H9 (cell line): ENCODE data around the gene BIN1. TPM values are rescaled to one million over a fixed set of nuclear protein-coding genes. Genes with fewer than 3 reads are reported as not detected.

Source experiments
- DNase-seq: peaks from one replicate; pipeline ENCODE4 v3.0.0-alpha.2; 2017
- H2AFZ ChIP-seq: one replicate; pipeline ENCODE4 v1.6.1; 2013; ENCODE audit warnings: mild to moderate bottlenecking, low read length, control low read depth, moderate library complexity
- H2AK5ac ChIP-seq: 2 replicates; pipeline ENCODE4 v1.6.1; 2013; ENCODE audit warnings: low read length, control low read depth, mixed read lengths; ENCODE audit not compliant: insufficient read length
- H2BK120ac ChIP-seq: one replicate; pipeline ENCODE4 v1.6.1; 2013; ENCODE audit warnings: low read depth, mild to moderate bottlenecking, low read length, control low read depth, inconsistent platforms; ENCODE audit not compliant: poor library complexity, severe bottlenecking
- H2BK12ac ChIP-seq: 2 replicates; pipeline ENCODE4 v1.6.1; 2013; ENCODE audit warnings: low read length, control low read depth, mixed read lengths, low read depth; ENCODE audit not compliant: insufficient read length
- H2BK15ac ChIP-seq: 2 replicates; pipeline ENCODE4 v1.6.1; 2013; ENCODE audit warnings: low read depth, low read length, control low read depth
- H2BK20ac ChIP-seq: one replicate; pipeline ENCODE4 v1.6.1; 2013; ENCODE audit warnings: low read depth, mild to moderate bottlenecking, low read length, control low read depth, inconsistent platforms; ENCODE audit not compliant: poor library complexity, severe bottlenecking
- H2BK5ac ChIP-seq: 2 replicates; pipeline ENCODE4 v1.6.1; 2013; ENCODE audit warnings: low read length, control low read depth, mixed read lengths; ENCODE audit not compliant: insufficient read length
- H3K14ac ChIP-seq: 2 replicates; pipeline ENCODE4 v1.6.1; 2013; ENCODE audit warnings: low read length, control low read depth; ENCODE audit not compliant: insufficient read depth
- H3K18ac ChIP-seq: 2 replicates; pipeline ENCODE4 v1.6.1; 2013; ENCODE audit warnings: low read depth, mild to moderate bottlenecking, mixed read lengths, low read length, control low read depth; ENCODE audit not compliant: insufficient read length
- H3K23ac ChIP-seq: 2 replicates; pipeline ENCODE4 v1.6.1; 2013; ENCODE audit warnings: low read length, control low read depth, mixed read lengths, low read depth; ENCODE audit not compliant: insufficient read length
- H3K23me2 ChIP-seq: 2 replicates; pipeline ENCODE4 v1.6.1; 2013; ENCODE audit warnings: low read depth, mild to moderate bottlenecking, mixed read lengths, low read length, control low read depth; ENCODE audit not compliant: insufficient read length, poor library complexity, severe bottlenecking
- H3K27ac ChIP-seq: 2 replicates; pipeline ENCODE4 v1.5.1; 2013; ENCODE audit warnings: low read length, control low read depth, mixed read lengths, low read depth; ENCODE audit not compliant: insufficient read length
- H3K27me3 ChIP-seq: 2 replicates; pipeline ENCODE4 v1.6.1; 2013; ENCODE audit warnings: low read length, control low read depth, inconsistent platforms; ENCODE audit not compliant: insufficient read depth
- H3K4ac ChIP-seq: 2 replicates; pipeline ENCODE4 v1.6.1; 2013; ENCODE audit warnings: low read depth, mild to moderate bottlenecking, control low read depth, inconsistent platforms, low read length, moderate library complexity
- H3K4me1 ChIP-seq: 2 replicates; pipeline ENCODE4 v1.6.1; 2013; ENCODE audit warnings: low read length, control low read depth, inconsistent platforms; ENCODE audit not compliant: insufficient read depth
- H3K4me2 ChIP-seq: 2 replicates; pipeline ENCODE4 v1.6.1; 2013; ENCODE audit warnings: low read length, control low read depth, mixed read lengths; ENCODE audit not compliant: insufficient read length, insufficient read depth
- H3K56ac ChIP-seq: 2 replicates; pipeline ENCODE4 v1.6.1; 2013; ENCODE audit warnings: low read depth, mild to moderate bottlenecking, mixed read lengths, low read length, control low read depth; ENCODE audit not compliant: insufficient read length
- H3K79me1 ChIP-seq: 2 replicates; pipeline ENCODE4 v1.6.1; 2013; ENCODE audit warnings: low read depth, mild to moderate bottlenecking, moderate library complexity, low read length, control low read depth, inconsistent platforms; ENCODE audit not compliant: insufficient read depth, poor library complexity, severe bottlenecking
- H3K79me2 ChIP-seq: 2 replicates; pipeline ENCODE4 v1.6.1; 2013; ENCODE audit warnings: low read length, control low read depth, inconsistent platforms; ENCODE audit not compliant: insufficient read depth
- H3K9ac ChIP-seq: 2 replicates; pipeline ENCODE4 v1.6.1; 2013; ENCODE audit warnings: low read length, control low read depth, mixed read lengths; ENCODE audit not compliant: insufficient read length; ENCODE audit errors: extremely low read depth
- H3K9me3 ChIP-seq: one replicate; pipeline ENCODE4 v1.6.1; 2013; ENCODE audit warnings: low read depth, low read length, inconsistent platforms; ENCODE audit not compliant: control insufficient read depth
- H3T11ph ChIP-seq: one replicate; pipeline ENCODE4 v1.6.1; 2013; ENCODE audit warnings: mild to moderate bottlenecking, low read length, control low read depth, inconsistent platforms
- H4K20me1 ChIP-seq: one replicate; pipeline ENCODE4 v1.6.1; 2013; ENCODE audit not compliant: control insufficient read depth, insufficient read length, insufficient read depth
- H4K5ac ChIP-seq: 2 replicates; pipeline ENCODE4 v1.6.1; 2013; ENCODE audit warnings: low read depth, mild to moderate bottlenecking, mixed read lengths, low read length, control low read depth; ENCODE audit not compliant: insufficient read length
- H4K8ac ChIP-seq: replicated peaks from 2 replicates; pipeline ENCODE4 v1.6.1; 2013; ENCODE audit warnings: low read length, control low read depth, mixed read lengths, low read depth; ENCODE audit not compliant: insufficient read length
- H4K91ac ChIP-seq: 2 replicates; pipeline ENCODE4 v1.6.1; 2013; ENCODE audit warnings: low read depth, mild to moderate bottlenecking, moderate library complexity, mixed read lengths, low read length, control low read depth; ENCODE audit not compliant: insufficient read length
- H3K27ac Mint-ChIP-seq, 3 experiments: 2 replicates in 2 of 3; 3 replicates in 1 of 3; pipeline ENCODE4 v1.8.0; 2020 to 2021; ENCODE audit warnings: mixed read lengths in 3 of 3, mild to moderate bottlenecking in 1 of 3, moderate library complexity in 1 of 3
- H3K27me3 Mint-ChIP-seq: 2 replicates; pipeline ENCODE4 v1.8.0; 2021; ENCODE audit warnings: low read depth, mild to moderate bottlenecking, moderate library complexity, mixed read lengths
- H3K36me3 Mint-ChIP-seq, 3 experiments: 2 replicates in 2 of 3; 3 replicates in 1 of 3; pipeline ENCODE4 v1.8.0; 2020 to 2021; ENCODE audit warnings: low read depth in 3 of 3, mixed read lengths in 3 of 3; ENCODE audit not compliant: insufficient read depth in 1 of 3
- H3K4me1 Mint-ChIP-seq, 2 experiments: 2 replicates each; pipeline ENCODE4 v1.8.0; 2020; ENCODE audit warnings: mixed read lengths in 2 of 2
- H3K4me3 Mint-ChIP-seq, 2 experiments: 2 replicates in 1 of 2; 3 replicates in 1 of 2; pipeline ENCODE4 v1.8.0; 2020 to 2021; ENCODE audit warnings: mild to moderate bottlenecking in 2 of 2, mixed read lengths in 2 of 2, moderate library complexity in 1 of 2
- H3K9me3 Mint-ChIP-seq, 2 experiments: 2 replicates in 1 of 2; 3 replicates in 1 of 2; pipeline ENCODE4 v1.8.0; 2020; ENCODE audit warnings: mild to moderate bottlenecking in 2 of 2, mixed read lengths in 2 of 2, moderate library complexity in 1 of 2
- WGBS: extraction: QIAGEN DNeasy Blood & Tissue Kit; methylation state at CpG from one replicate; pipeline ENCODE4 v1.1.7; 2013; ENCODE audit warnings: missing lambda C conversion rate, low lambda C conversion rate, mixed read lengths; ENCODE audit not compliant: insufficient read length; ENCODE audit errors: extremely low coverage; 5-methylcytosine and 5-hydroxymethylcytosine counted together
- total RNA-seq: library from RNA; stranded (reverse); gene quantifications from 2 replicates; pipeline ENCODE4 v1.2.1, GENCODE V29; 2021
- TF ChIP-seq, protein P1 (sequence below): fragments of 200-600 bp; sonication (generic); conservative IDR thresholded peaks from 3 replicates; pipeline ENCODE4 v1.8.0; 2021; ENCODE audit warnings: antibody characterized with exemption, mild to moderate bottlenecking

BIN1 gene
- total RNA-seq, 1 experiment from 2014 or later: 32.0 TPM

DNA sequence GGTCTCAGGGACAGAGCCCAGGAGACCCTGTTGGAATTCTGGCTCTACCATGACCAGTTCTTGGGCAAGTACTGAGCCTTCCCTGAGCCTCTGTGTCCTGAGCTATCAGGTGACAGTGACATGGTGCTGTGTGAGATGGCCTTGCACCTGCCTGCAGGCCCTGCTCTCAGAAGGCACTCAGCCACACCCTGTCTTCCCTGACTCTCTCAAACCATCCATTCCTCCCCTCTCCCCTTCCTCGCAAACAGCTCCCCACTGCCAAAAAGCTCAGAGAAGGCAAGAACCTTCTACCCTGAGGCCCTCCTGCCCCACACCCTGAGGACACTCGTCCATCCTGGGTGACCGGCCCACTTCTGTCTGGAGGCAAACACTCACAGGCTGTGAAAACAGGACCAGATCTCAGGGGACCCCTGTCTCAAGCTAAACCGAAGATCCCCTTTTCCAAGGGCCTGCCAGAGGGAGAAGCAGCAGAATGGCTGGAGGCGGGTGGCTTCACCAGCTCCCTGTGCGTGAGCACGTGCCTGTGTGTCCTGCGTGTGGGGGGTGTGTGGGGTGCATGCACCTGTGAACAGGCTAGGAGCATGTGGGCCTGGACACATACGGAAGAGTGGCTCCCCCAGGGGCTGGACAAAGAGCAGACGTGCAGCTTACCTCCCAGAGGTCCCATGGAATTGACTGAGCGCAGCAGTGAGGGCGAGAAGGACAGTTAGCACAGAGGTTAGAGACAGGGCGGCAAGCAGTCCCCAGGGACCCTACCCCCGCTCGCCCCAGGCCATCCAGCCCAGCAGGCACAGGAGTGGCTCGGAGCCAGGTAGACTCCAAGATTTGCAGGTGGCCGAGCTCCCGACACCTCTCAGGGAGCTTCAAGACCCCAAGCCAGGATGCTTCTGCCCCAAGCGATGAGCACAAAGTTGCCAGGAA lies 53.9 kb downstream of the BIN1 start:
- no peak overlapping the region; a peak in 1 of 7 replicates for H3K27ac Mint-ChIP-seq
- H3K4me1 Mint-ChIP-seq: peaks cover 2 to 8% of the 10 kb centered on the region in 2 experiments; a peak in 3 of 4 replicates

More for the DNA sequence above, 53.9 kb downstream of the BIN1 start:
- Histone ChIP-seq H4K5ac (no peak overlapping the region), H3K4ac (no peak overlapping the region), H3K27me3 (no peaks in the 10 kb centered on the region), H2BK120ac (no peak overlapping the region), H2BK20ac (no peak overlapping the region), H2BK12ac (no peak overlapping the region), H3K23me2 (no peaks in the 10 kb centered on the region), H2BK15ac (no peak overlapping the region), H4K8ac (no peak overlapping the region), H2AFZ (no peak overlapping the region), H3K79me2 (no peaks in the 10 kb centered on the region), H3T11ph (no peak overlapping the region), H2BK5ac (no peak overlapping the region), H4K20me1 (no peaks in the 10 kb centered on the region), H3K23ac (no peak overlapping the region), H3K4me1 (no peaks in the 10 kb centered on the region), H3K4me2 (no peak overlapping the region), H3K79me1 (no peaks in the 10 kb centered on the region), H3K18ac (no peak overlapping the region), H3K56ac (no peak overlapping the region), H3K27ac (no peak overlapping the region), H3K9me3 (no peaks in the 10 kb centered on the region), H2AK5ac (no peak overlapping the region), H3K9ac (no peak overlapping the region), H4K91ac (no peak overlapping the region), H3K14ac (no peak overlapping the region)
- no CpG with 5 or more reads among the region's 19 CpGs for WGBS
- peaks cover 3 to 8% (median 4%) of the 10 kb centered on the region in 3 experiments; a peak in 3 of 7 replicates for H3K36me3 Mint-ChIP-seq
- H3K4me3 Mint-ChIP-seq: no peak overlapping the region
- H3K9me3 Mint-ChIP-seq: no peaks in the 10 kb centered on the region; a peak in 1 of 5 replicates
- no peaks in the 10 kb centered on the region for H3K27me3 Mint-ChIP-seq
- TF ChIP-seq, protein P1, sequence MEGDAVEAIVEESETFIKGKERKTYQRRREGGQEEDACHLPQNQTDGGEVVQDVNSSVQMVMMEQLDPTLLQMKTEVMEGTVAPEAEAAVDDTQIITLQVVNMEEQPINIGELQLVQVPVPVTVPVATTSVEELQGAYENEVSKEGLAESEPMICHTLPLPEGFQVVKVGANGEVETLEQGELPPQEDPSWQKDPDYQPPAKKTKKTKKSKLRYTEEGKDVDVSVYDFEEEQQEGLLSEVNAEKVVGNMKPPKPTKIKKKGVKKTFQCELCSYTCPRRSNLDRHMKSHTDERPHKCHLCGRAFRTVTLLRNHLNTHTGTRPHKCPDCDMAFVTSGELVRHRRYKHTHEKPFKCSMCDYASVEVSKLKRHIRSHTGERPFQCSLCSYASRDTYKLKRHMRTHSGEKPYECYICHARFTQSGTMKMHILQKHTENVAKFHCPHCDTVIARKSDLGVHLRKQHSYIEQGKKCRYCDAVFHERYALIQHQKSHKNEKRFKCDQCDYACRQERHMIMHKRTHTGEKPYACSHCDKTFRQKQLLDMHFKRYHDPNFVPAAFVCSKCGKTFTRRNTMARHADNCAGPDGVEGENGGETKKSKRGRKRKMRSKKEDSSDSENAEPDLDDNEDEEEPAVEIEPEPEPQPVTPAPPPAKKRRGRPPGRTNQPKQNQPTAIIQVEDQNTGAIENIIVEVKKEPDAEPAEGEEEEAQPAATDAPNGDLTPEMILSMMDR: no peak
- no peak for DNase-seq
